Adrenal gland (tissue), 12 donors: ENCODE results near the gene SPECC1L. TPM values are rescaled to one million over a fixed set of nuclear protein-coding genes. Genes with fewer than 3 reads are reported as not detected.
A peak's percentile ranks its signal among the peaks of the same experiment; 100 is the strongest.
"Not testable (repeated sequence)": the region's sequence is repeated elsewhere in the genome, so short reads cannot be mapped to it uniquely, and the experiment has no call there.

Experiments used
- DNase-seq, 7 donors: peaks; one replicate each; pipeline ENCODE4 v3.0.0-alpha.2; 2019 to 2020
- H3K27ac ChIP-seq, 5 donors: fragments of 200-600 bp; sonication (generic) in 4 of 5; 1 replicate in 3 of 5; 2 replicates in 2 of 5; pipeline versions ENCODE4 v1.5.1 to v1.8.0; 2016 to 2020; ENCODE audit warnings: mild to moderate bottlenecking in 1 of 5
- H3K27me3 ChIP-seq: fragments of 200-600 bp; 2 replicates; pipeline ENCODE4 v1.8.0; 2021
- H3K36me3 ChIP-seq, 2 donors: fragments of 200-600 bp; replicated peaks in 1 of 2; 1 replicate in 1 of 2; 2 replicates in 1 of 2; pipeline versions ENCODE4 v1.5.1 to v1.8.0; 2018 to 2022
- H3K4me1 ChIP-seq, 2 donors: fragments of 200-600 bp; replicated peaks in 1 of 2; 1 replicate in 1 of 2; 2 replicates in 1 of 2; pipeline versions ENCODE4 v1.5.1 to v1.8.0; 2018 to 2021
- H3K4me3 ChIP-seq, 4 donors: fragments of 200-600 bp; sonication (generic) in 3 of 4; one replicate each; pipeline ENCODE4 v1.5.1; 2016 to 2018
- H3K9me3 ChIP-seq, 3 donors: fragments of 200-600 bp; sonication (generic) in 1 of 3; replicated peaks in 1 of 3; 1 replicate in 2 of 3; 2 replicates in 1 of 3; pipeline versions ENCODE4 v1.5.1 to v1.8.0; 2016 to 2021
- CTCF ChIP-seq, 6 experiments: fragments of 450-650 bp in 4 of 6; fragments of 200-600 bp in 2 of 6; sonication (generic) in 1 of 6; IDR thresholded peaks; 1 replicate in 5 of 6; 2 replicates in 1 of 6; pipeline versions ENCODE4 v1.5.1 to v1.8.0; 2016 to 2021; ENCODE audit warnings: antibody characterized with exemption in 6 of 6, mild to moderate bottlenecking in 2 of 6, moderate library complexity in 1 of 6
- POLR2A ChIP-seq, 2 donors: fragments of 450-650 bp; IDR thresholded peaks; one replicate each; pipeline ENCODE4 v1.6.1; 2017; ENCODE audit warnings: antibody characterized with exemption in 2 of 2, mild to moderate bottlenecking in 2 of 2, moderate library complexity in 1 of 2
- WGBS, 4 donors: extraction: QIAGEN DNeasy Blood & Tissue Kit in 2 of 4; methylation state at CpG; one replicate each; pipeline versions ENCODE4 v1.1.5 to v1.1.7; 2013 to 2017; 5-methylcytosine and 5-hydroxymethylcytosine counted together
- intact Hi-C, 2 donors: fragments of 100-400 bp; cut with DNase I; formaldehyde crosslinking; loops; one replicate each; pipeline versions ENCODE4 v1.14.1 to v1.15.0; 2022 to 2023
- polyA plus RNA-seq, 3 donors: library from polyadenylated mRNA; stranded (reverse); fragments of 200-250 nt in 2 of 3; fragments of 350-450 nt in 1 of 3; fragmentation: Illumina TruSeq in 1 of 3; extraction: RNeasy Lipid Tissue Mini Kit (QIAGEN cat#74804) in 1 of 3; gene quantifications; one replicate each; pipeline ENCODE4 v1.2.3, GENCODE V29; 2013 to 2014
- total RNA-seq, 9 donors: library from RNA; depleted of rRNA in 4 of 9; stranded (reverse); fragments of >200 nt in 4 of 9; fragments of 120-200 nt in 1 of 9; fragmentation: NEBNext Ultra II Directional in 1 of 9; extraction: Animal tissue kit (Norgen Biotek cat#: 25700) in 1 of 9; gene quantifications; one replicate each; pipeline versions ENCODE4 v1.1.0 to v1.2.4, GENCODE V29; 2013 to 2023
- donor health status: healthy with polysubstance abuse.
- donor health status: Bipolar disorder and iron deficiency.
- donor health status: DM: yes; HTN: yes; CAD: no.
- donor health status: DM: no; HTN: no; CAD: no.
- donor health status: DM: no; HTN: no; CAD: no.
- donor health status: DM: yes; HTN: yes; CAD: no.

SPECC1L gene
- total and polyA plus RNA-seq, 12 donors = 7.2 to 121 (median 43.5) TPM

GRCh38 chr22:24289741-24290163, 19.1 kb downstream of the SPECC1L start:
- no peak overlapping the region for H3K4me3 ChIP-seq
- TF ChIP-seq POLR2A (IDR thresholded peaks at IDR 0.05) (no peak), CTCF (IDR thresholded peaks at IDR 0.05) (no peak)
- no peaks in the 10 kb centered on the region for H3K9me3 ChIP-seq
- H3K27me3 ChIP-seq = no peaks in the 10 kb centered on the region
- intact Hi-C loops = no loop called here
- H3K4me1 ChIP-seq = peaks cover 50 to 61% of the 10 kb centered on the region in 2 donors
- DNase-seq = peak in 1 of 7 donors; percentile 26
- no peaks in the 10 kb centered on the region for H3K36me3 ChIP-seq
- WGBS, 4 donors = 23 to 39% (median 29%) methylated on average over 4 of the region's 4 CpGs
- H3K27ac ChIP-seq = peak overlapping the region; percentile 32 to 77 (median 67)

GRCh38 chr22:24290459-24290858, 19.8 kb downstream of the SPECC1L start:
- H3K9me3 ChIP-seq = no peaks in the 10 kb centered on the region
- H3K27me3 ChIP-seq = no peaks in the 10 kb centered on the region
- TF ChIP-seq POLR2A (IDR thresholded peaks at IDR 0.05) (no peak), CTCF (IDR thresholded peaks at IDR 0.05) (no peak)
- intact Hi-C loops = no loop called here
- DNase-seq = no peak
- H3K36me3 ChIP-seq = no peaks in the 10 kb centered on the region
- no peak overlapping the region for H3K4me3 ChIP-seq
- peaks cover 50 to 56% of the 10 kb centered on the region in 2 donors for H3K4me1 ChIP-seq
- peak overlapping the region in 4 of 5 donors; percentile 67 to 77 (median 68) for H3K27ac ChIP-seq

- intact Hi-C loops = no loop called here
- no peak for TF ChIP-seq CTCF (IDR thresholded peaks at IDR 0.05)
- TF ChIP-seq POLR2A (IDR thresholded peaks at IDR 0.05) = no peak
- Histone ChIP-seq H3K27ac (peak overlapping the region; percentile 35 to 80 (median 67)), H3K9me3 (no peaks in the 10 kb centered on the region), H3K27me3 (no peaks in the 10 kb centered on the region), H3K4me1 (peaks cover 40 to 49% of the 10 kb centered on the region in 2 donors), H3K36me3 (no peaks in the 10 kb centered on the region), H3K4me3 (no peak overlapping the region)
- WGBS, 4 donors = 38 to 59% (median 54%) methylated on average over 3 of the region's 3 CpGs
- no peak for DNase-seq
Measured at GRCh38 chr22:24291515-24292201, 21.0 kb downstream of the SPECC1L start.

- DNase-seq, intact Hi-C loops, H3K9me3 ChIP-seq, H3K4me3 ChIP-seq, H3K36me3 ChIP-seq, H3K27me3 ChIP-seq: not testable (repeated sequence)
- Histone ChIP-seq H3K4me1 (peaks cover 37 to 47% of the 10 kb centered on the region in 2 donors), H3K27ac (peak overlapping the region in 4 of 5 donors; percentile 67 to 80 (median 68))
- WGBS, 4 donors = 71 to 89% (median 81%) methylated on average over 2 to 3 of the region's 3 CpGs
Measured at GRCh38 chr22:24292202-24292830, 21.7 kb downstream of the SPECC1L start.

- WGBS, 4 donors = 31 to 85% (median 78%) methylated on average over 1 of the region's 1 CpG; no CpG with 5 or more reads in 1 of the 4 donors
- H3K9me3 ChIP-seq, intact Hi-C loops, H3K4me3 ChIP-seq, H3K27ac ChIP-seq, H3K27me3 ChIP-seq, H3K36me3 ChIP-seq, DNase-seq: not testable (repeated sequence)
- H3K4me1 ChIP-seq = peaks cover 19 to 35% of the 10 kb centered on the region in 2 donors
Measured at GRCh38 chr22:24294913-24295312, 24.3 kb downstream of the SPECC1L start.

- intact Hi-C loops, H3K4me3 ChIP-seq, H3K9me3 ChIP-seq, DNase-seq, H3K36me3 ChIP-seq, H3K27me3 ChIP-seq, H3K27ac ChIP-seq: not testable (repeated sequence)
- peaks cover 18 to 24% of the 10 kb centered on the region in 2 donors for H3K4me1 ChIP-seq
- WGBS, 4 donors = 43 to 52% (median 51%) methylated on average over 3 to 4 of the region's 4 CpGs
Measured at GRCh38 chr22:24298497-24299155, 28.0 kb downstream of the SPECC1L start.

- H3K4me1 ChIP-seq = peaks cover 19 to 42% of the 10 kb centered on the region in 2 donors
- intact Hi-C loops, DNase-seq, H3K36me3 ChIP-seq, H3K4me3 ChIP-seq, H3K27me3 ChIP-seq, H3K27ac ChIP-seq, H3K9me3 ChIP-seq: not testable (repeated sequence)
- WGBS, 4 donors = 89 to 100% (median 93%) methylated on average over 1 of the region's 1 CpG
Measured at GRCh38 chr22:24300522-24300921, 29.9 kb downstream of the SPECC1L start.
